IPS-18c (cell line): ENCODE measurements around the gene TNFSF13.

Experiments used
- H3K4me3 ChIP-seq: 2 replicates; pipeline ENCODE4 v1.7.0; 2013; ENCODE audit warnings: low read depth, mild to moderate bottlenecking, low read length, moderate library complexity; ENCODE audit not compliant: insufficient read depth
- H3K9me3 ChIP-seq: one replicate; pipeline ENCODE4 v1.6.1; 2013; ENCODE audit warnings: mild to moderate bottlenecking, low read length, moderate library complexity; ENCODE audit not compliant: control insufficient read depth, insufficient read depth

The TNFSF13 gene, protein sequence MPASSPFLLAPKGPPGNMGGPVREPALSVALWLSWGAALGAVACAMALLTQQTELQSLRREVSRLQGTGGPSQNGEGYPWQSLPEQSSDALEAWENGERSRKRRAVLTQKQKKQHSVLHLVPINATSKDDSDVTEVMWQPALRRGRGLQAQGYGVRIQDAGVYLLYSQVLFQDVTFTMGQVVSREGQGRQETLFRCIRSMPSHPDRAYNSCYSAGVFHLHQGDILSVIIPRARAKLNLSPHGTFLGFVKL

GRCh38 chr17:7558544-7559319 lies at the start of gene TNFSF13:
TSS of gene TNFSF13 (plus strand) at chr17:7558750. CDS start at chr17:7559040, 290 bp downstream.
- Histone ChIP-seq H3K4me3 (peak within 1 kb of the TSS; percentile 28), H3K9me3 (no peaks in the 10 kb centered on the region)

DNA sequence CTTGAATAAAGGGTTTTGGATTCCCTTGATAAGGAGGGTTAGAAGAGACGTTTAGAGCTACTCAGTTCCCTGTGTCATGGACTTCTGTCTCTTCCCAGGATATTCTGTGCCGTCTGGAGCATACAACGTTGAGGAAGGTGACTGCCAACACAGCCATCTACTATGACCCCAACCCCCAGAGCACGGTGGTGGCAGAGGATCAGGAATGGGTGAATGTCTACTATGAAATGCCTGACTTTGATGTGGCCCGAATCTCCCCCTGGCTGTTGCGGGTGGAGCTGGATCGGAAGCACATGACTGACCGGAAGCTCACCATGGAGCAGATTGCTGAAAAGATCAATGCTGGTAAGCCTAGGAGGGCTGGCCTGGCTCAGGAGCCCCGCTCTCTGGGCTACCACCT lies 49.7 kb upstream of the TNFSF13 start:
- Histone ChIP-seq H3K4me3 (no peak overlapping the region), H3K9me3 (no peaks in the 10 kb centered on the region)

- no peaks in the 10 kb centered on the region for H3K9me3 ChIP-seq
- H3K4me3 ChIP-seq: no peak overlapping the region
Observed at GRCh38 chr17:7509937-7510336, 48.6 kb upstream of the TNFSF13 start.

- H3K4me3 ChIP-seq: no peak overlapping the region
- H3K9me3 ChIP-seq: no peaks in the 10 kb centered on the region
Observed at GRCh38 chr17:7511108-7511507, 47.4 kb upstream of the TNFSF13 start.

DNA sequence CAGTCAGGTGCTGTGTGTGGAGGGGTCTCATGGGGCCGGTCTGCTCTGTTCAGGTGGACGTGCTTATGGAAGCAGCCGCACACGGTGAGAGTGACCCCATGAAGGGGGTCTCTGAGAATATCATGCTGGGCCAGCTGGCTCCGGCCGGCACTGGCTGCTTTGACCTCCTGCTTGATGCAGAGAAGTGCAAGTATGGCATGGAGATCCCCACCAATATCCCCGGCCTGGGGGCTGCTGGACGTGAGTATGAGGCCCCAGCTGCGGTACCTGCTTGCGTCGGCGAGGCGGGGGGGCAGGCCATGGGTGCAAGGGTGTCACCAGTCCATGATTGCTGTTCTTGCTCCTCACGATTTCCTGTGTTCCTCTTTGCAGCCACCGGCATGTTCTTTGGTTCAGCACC lies 46.4 kb upstream of the TNFSF13 start:
- no peak overlapping the region for H3K4me3 ChIP-seq
- H3K9me3 ChIP-seq: no peaks in the 10 kb centered on the region

DNA sequence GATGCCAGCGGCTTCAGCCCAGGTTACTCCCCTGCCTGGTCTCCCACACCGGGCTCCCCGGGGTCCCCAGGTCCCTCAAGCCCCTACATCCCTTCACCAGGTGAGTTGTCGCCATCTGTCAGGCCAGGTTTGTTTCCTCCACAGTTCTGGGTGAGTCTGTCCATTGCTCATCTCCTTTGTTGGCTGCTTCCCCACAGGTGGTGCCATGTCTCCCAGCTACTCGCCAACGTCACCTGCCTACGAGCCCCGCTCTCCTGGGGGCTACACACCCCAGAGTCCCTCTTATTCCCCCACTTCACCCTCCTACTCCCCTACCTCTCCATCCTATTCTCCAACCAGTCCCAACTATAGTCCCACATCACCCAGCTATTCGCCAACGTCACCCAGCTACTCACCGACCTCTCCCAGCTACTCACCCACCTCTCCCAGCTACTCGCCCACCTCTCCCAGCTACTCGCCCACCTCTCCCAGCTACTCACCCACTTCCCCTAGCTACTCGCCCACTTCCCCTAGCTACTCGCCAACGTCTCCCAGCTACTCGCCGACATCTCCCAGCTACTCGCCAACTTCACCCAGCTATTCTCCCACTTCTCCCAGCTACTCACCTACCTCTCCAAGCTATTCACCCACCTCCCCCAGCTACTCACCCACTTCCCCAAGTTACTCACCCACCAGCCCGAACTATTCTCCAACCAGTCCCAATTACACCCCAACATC lies 45.6 kb upstream of the TNFSF13 start:
- Histone ChIP-seq H3K4me3 (no peak overlapping the region), H3K9me3 (no peaks in the 10 kb centered on the region)

GRCh38 chr17:7513850-7514419 lies 44.6 kb upstream of the TNFSF13 start:
- no peak overlapping the region for H3K4me3 ChIP-seq
- H3K9me3 ChIP-seq: no peaks in the 10 kb centered on the region

DNA sequence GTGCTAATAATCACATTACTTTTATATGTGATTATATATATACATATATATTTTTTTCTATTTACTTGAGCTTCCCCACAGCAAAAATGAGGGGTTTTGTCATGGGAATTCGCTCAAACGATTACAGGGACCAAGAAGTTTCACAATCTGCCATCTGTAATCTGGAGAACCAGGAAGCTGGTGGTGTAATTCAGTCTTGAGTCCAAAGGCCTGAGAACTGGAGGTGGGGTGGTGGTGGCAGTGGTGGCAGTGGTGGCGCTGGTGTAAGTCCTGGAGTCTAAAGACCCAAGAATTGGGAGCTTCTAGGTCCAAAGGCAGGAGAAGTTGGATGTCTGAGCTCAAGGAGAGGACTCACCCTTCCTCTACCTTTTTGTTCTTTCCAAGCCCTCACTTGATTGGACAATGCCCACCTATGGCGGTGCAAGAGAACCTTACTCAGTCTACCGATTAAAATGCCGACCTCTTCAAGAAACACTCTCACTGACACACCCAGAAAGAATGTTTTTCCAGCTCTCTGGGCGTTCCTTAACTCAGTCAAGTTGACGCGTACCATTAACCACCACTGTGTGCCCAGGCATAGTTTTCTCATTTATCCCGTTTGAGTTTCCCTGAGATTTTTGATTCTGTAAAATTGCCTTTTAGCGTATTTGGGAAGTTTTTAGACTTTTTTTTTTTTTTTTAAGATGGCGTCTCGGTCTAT lies 42.5 kb upstream of the TNFSF13 start:
- Histone ChIP-seq H3K4me3 (no peak overlapping the region), H3K9me3 (no peaks in the 10 kb centered on the region)

DNA sequence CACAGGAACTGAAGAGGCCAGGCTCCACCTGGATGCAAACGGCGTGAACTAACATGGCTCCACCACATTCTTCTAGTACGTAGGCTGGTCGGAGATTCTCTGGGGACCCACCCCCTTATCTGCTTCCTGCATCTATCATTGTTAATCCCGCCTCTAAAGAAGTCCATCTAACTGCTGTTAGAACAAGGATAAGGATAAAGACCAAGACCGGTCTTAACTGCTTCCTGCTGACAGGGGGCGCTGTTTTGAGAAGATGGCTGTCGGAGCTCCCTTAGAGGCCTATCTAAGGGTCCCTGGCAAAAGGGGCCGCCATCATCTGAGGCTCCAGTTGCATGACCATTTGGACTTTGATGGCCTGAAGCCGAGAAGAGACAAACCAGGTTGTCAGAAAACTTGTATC lies 35.5 kb upstream of the TNFSF13 start:
- Histone ChIP-seq H3K4me3 (no peak overlapping the region), H3K9me3 (no peaks in the 10 kb centered on the region)

DNA sequence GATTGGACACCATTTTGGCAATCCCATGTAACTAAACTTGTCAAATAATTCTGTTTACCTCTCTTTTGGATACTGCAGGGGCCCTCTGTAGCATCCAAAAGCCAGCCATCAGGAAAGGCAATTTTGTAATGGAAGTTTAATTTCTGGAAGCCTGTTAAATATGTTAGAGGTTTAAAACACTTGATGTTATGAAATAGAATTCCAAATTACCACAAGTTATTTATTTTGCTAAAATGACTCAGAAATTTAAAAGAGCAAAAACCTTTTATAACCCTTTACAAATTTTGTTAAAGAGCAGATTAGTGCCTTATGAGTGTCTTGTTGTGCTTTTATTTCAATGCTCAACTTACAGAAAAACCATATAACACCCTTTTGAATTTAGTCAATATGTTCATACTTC lies 29.7 kb upstream of the TNFSF13 start:
- Histone ChIP-seq H3K4me3 (no peak overlapping the region), H3K9me3 (peaks cover 2% of the 10 kb centered on the region)

DNA sequence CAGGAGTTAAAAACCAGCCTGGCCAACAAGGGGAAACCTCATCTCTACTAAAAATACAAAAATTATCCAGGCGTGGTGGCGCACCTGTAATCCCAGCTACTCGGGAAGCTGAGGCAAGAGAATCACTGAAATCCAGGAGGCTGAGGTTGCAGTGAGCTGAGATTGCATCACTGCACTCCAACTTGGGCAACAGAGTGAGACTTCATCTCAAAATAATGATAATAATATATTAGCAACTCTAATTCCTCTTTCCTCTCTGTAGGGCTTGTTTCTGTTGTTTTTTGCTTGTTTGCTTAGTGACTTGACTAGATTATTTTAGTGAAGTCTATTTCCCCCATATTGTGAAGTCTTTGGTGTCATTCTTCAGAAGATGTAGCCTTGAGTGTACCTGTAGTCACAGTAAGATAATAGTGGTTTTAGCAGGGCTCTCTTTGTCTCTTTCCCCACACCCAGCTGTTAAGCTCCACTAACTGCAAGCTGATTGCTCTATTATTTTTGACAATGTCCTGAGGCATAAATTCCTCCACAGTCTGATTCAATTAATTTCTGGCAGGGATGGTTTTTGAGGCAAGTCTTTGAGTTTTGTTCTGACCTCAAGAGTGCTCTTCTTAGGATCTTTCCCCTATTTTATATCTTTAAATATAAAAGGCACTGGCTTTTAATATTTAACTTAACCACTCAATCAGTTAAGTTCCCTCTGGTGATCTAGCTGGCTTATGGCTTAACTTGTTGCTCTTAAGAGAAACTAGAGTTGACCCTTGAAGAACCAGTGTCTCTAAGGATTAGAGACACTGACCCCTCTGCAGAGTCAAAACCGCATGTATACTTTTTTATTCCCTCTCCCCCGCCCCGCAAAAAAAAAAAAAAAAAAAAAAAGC lies 28.3 kb upstream of the TNFSF13 start:
- H3K4me3 ChIP-seq: no peak overlapping the region
- peaks cover 2% of the 10 kb centered on the region for H3K9me3 ChIP-seq

DNA sequence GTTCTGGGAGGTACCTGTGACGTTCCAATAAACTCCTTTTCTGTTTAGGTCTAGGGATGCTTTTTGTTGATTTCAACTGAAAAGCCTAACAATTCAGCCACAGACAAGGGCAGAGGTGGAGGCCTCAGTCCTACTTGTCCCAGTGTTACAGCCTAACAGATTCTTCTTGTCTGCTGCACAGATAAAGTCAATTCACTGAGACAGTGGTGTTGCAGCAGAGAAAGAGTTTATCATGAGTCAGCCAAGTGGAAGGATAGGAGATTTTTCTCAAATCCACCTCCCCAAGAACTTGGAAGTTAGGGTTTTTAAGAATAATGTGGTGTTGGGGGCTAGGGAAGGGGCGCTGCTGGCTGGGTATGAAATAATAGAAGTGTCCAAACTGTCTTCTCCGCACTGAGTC lies 20.5 kb upstream of the TNFSF13 start:
- no peaks in the 10 kb centered on the region for H3K9me3 ChIP-seq
- H3K4me3 ChIP-seq: no peak overlapping the region

DNA sequence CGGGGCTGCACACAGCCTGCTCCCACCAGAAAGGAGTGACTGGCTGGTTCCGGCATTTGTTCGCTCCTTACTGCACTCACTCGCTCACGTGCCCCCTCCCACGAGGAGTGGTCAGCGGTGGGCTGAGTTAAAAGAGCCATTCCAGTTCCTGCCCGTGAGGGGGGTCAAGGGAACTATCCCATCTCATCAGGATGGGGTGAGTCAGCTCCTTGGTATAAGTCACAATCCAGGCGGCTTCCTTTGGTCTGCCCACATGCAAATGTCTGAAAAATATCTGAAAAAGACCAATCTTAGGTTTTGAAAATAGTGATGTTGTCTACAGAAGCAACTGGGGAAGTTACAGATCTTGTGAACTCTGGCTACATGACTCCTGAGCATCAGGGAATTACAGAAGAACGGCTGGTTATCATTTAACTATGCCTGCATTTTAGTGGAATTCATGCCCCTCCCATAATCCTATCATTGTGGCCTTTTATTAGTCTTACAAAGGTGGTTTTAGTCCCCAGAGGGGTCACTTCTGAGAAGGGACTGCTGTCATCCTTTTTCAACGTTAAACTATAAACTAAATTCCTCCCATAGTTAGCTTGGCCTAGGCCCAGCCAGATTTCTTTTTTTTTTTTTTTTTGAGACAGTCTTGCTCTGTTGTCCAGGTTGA lies 19.5 kb upstream of the TNFSF13 start:
- Histone ChIP-seq H3K9me3 (no peaks in the 10 kb centered on the region), H3K4me3 (no peak overlapping the region)

GRCh38 chr17:7541074-7541621 lies 17.4 kb upstream of the TNFSF13 start:
- H3K9me3 ChIP-seq: no peaks in the 10 kb centered on the region
- no peak overlapping the region for H3K4me3 ChIP-seq

DNA sequence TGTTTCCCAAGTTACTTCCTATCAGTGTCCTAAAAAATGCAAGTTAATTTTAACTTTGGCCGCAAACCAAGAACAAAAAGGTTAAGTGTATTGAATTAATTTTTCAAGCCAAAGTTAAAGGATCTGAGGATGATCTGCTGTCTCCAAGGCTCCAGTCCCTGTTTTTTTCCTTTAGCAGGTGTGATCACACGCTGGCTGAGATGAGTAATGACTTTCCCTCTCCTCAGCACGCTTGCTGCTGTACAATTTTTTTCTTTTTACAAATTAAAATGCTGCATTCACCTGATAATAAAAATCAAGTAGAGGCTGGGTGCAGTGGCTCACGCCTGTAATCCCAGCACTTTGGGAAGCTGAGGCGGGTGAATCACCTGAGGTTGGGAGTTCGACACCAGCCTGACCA lies 13.6 kb upstream of the TNFSF13 start:
- Histone ChIP-seq H3K9me3 (no peaks in the 10 kb centered on the region), H3K4me3 (no peak overlapping the region)
